Stimulated activated naive CD4-positive, alpha-beta T cell (primary cell): ENCODE measurements around the gene EID2B.
A peak's percentile ranks its signal among the peaks of the same experiment; 100 is the strongest.

Experiments
- DNase-seq, 6 experiments: peaks; one replicate each; lab custom pipeline; 2025; lab: John Stamatoyannopoulos, UW

Gene EID2B

GRCh38 chr19:39533003-39533512, 406 bp upstream of the EID2B start:
- no peak for DNase-seq

- DNase-seq, result no peak
Observed at GRCh38 chr19:39531834-39532232, 819 bp downstream of the EID2B start.

DNA sequence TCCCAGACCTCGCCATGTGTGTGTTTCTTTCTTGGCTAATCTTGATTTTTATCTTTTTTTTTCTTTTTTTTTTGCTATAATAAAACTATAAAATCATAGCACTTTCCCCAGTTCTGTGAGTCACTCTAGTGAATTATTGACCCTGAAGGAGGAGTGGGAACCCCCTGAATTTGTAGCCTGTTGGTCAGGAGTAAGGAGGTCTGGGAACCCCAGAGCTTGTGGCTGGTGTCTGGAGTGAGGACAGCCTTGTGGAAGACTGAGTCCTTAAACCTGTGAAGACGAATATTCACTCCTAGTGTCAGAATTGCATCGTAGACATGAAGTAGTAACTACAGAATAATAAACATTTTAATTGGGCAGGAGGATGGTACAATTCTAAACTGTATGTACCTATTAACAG, 7.4 kb downstream of the EID2B start:
- DNase-seq, result no peak

- no peak for DNase-seq
Observed at GRCh38 chr19:39524495-39524894, 8.2 kb downstream of the EID2B start.

DNA sequence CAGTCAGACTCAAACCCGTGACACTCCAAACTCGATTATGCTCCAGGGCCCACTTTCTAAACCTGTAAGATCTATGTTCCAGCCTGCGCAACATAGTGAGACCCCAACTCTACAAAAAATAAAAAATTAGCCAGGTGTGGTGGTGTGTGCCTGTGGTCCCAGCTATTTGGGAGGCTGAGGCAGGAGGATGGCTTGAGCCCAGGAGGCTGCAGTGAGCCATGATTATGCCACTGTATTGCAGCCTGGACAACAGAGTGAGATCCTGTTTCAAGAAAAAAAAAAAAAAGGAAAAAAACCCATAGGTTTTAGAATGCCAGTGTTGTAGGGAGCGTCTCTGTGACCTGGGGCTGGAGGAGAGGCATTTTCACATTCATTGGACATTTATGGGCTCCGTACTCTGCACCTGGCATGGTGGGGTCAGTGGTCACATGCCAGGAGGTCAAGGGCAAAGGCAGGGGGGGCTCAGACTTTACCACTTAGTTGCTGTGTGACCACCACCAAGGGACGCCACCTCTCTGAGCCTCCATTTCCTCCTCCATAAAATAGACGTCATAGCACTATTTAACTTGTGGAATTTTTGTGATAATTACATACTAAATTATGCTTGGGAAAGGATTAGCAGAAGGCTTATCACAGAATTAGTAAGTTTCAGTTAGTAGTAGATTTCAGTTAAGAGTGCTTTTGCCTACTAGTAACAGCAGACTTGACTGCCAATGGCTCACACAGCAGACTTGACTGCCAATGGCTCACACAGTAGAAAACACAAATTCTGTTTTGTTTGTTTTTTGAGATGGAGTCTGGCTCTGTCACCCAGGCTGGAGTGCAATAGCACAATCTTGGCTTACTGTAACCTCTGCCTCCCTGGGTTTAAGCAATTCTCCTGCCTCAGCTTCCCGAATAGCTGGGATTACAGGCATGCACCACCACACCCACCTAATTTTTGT, 11.8 kb downstream of the EID2B start:
- DNase-seq, result no peak

GRCh38 chr19:39518975-39519374, 13.7 kb downstream of the EID2B start:
- no peak for DNase-seq

- DNase-seq, result no peak
Observed at GRCh38 chr19:39518458-39518857, 14.2 kb downstream of the EID2B start.

- DNase-seq, result no peak
Observed at GRCh38 chr19:39517432-39517831, 15.2 kb downstream of the EID2B start.

GRCh38 chr19:39516270-39516669, 16.4 kb downstream of the EID2B start:
- DNase-seq, result no peak

- DNase-seq, result peak in 3 of 6 experiments; percentile 7 to 27 (median 24)
Observed at GRCh38 chr19:39515551-39516191, 17.0 kb downstream of the EID2B start.

DNA sequence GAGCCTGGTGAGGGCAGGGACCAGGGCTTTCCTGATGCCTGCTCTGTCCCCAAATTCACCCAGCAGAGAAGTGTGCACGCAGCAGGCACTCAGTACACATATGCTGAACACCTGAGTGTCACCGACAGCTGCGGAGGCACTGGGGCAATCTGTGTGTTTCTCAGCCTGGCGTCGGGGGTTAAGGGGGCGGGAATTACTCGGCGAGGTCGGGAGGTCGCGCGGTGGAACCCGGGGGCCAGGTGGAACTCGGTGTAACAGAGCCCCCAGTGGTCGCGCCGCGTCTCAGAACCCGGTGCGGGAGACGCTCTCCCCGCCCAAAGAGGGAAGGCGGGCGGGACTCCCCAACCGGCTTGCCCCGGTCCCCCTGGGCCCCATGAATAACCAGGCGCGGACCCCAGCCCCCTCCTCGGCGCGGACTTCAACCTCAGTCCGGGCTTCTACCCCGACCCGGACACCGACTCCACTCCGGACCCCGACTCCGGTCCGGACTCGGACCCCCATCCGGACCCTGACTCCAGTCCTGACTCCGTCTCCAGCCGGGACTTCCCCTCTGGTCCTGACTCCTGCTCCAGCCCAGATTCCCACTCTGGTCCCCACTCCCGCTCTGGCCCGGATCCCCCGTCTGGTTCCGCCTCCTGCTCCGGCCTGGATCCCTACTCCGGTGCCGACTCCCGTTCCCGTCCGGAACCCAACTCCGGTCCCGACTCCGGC, 17.7 kb downstream of the EID2B start, which contains the start of gene SELENOV:
TSS of gene SELENOV (plus strand) at position 300 of the 711 bp plus-strand sequence. CDS start at position 374, 74 bp downstream.
- DNase-seq, result peak in 3 of 6 experiments; percentile 19 to 28 (median 26)

GRCh38 chr19:39512988-39513387, 19.7 kb downstream of the EID2B start:
- no peak for DNase-seq

GRCh38 chr19:39509233-39509632, 23.4 kb downstream of the EID2B start:
- no peak for DNase-seq

GRCh38 chr19:39508629-39509028, 24.0 kb downstream of the EID2B start:
- DNase-seq, result no peak

DNA sequence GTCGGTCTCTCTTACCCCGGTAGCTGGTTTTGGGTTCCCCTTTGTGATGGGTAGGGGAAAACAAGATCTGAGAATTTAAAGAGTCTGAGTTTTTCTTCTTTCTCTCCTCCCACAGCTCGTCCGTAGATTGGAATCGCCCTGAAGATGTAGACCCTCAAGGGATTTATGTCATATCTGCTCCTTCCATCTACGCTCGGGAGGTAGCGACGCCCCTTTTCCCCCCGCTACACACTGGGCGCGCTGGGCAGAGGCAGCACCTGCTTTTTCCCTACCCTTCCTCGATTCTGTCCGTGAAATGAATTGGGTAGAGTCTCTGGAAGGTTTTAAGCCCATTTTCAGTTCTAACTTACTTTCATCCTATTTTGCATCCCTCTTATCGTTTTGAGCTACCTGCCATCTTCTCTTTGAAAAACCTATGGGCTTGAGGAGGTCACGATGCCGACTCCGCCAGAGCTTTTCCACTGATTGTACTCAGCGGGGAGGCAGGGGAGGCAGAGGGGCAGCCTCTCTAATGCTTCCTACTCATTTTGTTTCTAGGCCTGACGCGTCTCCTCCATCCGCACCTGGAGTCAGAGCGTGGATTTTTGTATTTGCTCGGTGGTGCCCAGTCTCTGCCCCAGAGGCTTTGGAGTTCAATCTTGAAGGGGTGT, 24.8 kb downstream of the EID2B start:
- no peak for DNase-seq

DNA sequence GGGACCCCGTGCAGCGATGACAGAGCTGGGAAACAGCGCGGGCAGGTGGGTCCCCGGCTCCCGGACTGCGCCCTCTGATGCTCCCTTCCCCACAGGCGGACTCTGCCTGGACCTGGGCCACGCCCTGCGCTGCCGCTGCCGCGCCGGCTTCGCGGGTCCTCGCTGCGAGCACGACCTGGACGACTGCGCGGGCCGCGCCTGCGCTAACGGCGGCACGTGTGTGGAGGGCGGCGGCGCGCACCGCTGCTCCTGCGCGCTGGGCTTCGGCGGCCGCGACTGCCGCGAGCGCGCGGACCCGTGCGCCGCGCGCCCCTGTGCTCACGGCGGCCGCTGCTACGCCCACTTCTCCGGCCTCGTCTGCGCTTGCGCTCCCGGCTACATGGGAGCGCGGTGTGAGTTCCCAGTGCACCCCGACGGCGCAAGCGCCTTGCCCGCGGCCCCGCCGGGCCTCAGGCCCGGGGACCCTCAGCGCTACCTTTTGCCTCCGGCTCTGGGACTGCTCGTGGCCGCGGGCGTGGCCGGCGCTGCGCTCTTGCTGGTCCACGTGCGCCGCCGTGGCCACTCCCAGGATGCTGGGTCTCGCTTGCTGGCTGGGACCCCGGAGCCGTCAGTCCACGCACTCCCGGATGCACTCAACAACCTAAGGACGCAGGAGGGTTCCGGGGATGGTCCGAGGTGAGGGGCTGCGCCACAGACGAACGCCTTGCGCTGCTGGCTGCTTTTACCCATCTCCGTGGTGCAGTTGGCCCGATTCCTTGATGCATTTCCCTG, 25.5 kb downstream of the EID2B start:
- DNase-seq, result peak in 4 of 6 experiments; percentile 16 to 33 (median 27)

- DNase-seq, result no peak
Observed at GRCh38 chr19:39506598-39506943, 26.1 kb downstream of the EID2B start.

DNA sequence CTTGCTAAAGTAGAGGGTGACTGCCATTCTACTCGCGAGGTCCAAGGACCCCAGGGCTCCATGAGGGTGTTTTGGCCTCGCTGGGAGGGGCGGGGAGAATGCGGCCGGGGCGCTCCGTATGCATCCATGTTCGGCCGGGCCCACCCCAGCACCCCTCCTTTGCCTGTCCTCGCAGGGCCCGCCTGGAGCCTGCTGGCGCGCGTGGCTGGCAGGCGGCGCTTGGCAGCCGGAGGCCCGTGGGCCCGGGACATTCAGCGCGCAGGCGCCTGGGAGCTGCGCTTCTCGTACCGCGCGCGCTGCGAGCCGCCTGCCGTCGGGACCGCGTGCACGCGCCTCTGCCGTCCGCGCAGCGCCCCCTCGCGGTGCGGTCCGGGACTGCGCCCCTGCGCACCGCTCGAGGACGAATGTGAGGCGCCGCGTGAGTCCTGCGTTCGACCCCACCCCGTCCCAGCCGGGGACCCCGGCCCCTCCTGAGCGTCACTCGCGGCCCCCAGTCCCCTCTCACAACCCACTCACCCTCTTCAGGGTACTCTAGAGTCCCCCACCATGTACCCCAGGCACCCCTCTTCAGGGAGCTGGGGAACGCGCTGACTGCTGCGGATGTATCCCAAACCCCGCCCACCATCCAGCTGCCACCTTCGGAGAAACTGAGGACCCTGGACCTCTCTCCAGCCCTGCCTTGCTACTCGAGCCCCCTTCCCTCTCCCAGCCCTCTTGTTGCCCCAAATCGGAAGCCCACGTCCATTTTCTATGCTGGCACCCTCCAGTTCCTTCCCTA, 29.8 kb downstream of the EID2B start:
- DNase-seq, result peak; percentile 59 to 79 (median 70)

GRCh38 chr19:39501340-39501739, 31.3 kb downstream of the EID2B start:
- DNase-seq, result no peak

GRCh38 chr19:39500543-39500942, 32.1 kb downstream of the EID2B start:
- DNase-seq, result no peak
